ENCODE measurements around the gene CDK6. TPM values are rescaled to one million over a fixed set of nuclear protein-coding genes. Genes with fewer than 3 reads are reported as not detected.

CDK6 gene
- total RNA-seq, 1 experiment from 2014 or later: 175 TPM

- no peak for DNase-seq
- intact Hi-C loops (cut with micrococcal nuclease; ENCODE audit: unreplicated experiment): no loop called here
- H3K36me3 Mint-ChIP-seq (ENCODE audit: insufficient read depth, unreplicated experiment): peaks cover 37% of the 10 kb centered on the region
- TF ChIP-seq, protein P1, sequence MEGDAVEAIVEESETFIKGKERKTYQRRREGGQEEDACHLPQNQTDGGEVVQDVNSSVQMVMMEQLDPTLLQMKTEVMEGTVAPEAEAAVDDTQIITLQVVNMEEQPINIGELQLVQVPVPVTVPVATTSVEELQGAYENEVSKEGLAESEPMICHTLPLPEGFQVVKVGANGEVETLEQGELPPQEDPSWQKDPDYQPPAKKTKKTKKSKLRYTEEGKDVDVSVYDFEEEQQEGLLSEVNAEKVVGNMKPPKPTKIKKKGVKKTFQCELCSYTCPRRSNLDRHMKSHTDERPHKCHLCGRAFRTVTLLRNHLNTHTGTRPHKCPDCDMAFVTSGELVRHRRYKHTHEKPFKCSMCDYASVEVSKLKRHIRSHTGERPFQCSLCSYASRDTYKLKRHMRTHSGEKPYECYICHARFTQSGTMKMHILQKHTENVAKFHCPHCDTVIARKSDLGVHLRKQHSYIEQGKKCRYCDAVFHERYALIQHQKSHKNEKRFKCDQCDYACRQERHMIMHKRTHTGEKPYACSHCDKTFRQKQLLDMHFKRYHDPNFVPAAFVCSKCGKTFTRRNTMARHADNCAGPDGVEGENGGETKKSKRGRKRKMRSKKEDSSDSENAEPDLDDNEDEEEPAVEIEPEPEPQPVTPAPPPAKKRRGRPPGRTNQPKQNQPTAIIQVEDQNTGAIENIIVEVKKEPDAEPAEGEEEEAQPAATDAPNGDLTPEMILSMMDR (IDR thresholded peaks at IDR 0.05; ENCODE audit: insufficient read depth in 1 of 2, low read depth in 1 of 2, low read length in 1 of 2, severe bottlenecking in 1 of 2, unreplicated experiment in 1 of 2): no peak
- CTCF ChIA-PET: no interaction called here
- no peak overlapping the region for H3K4me3 Mint-ChIP-seq (ENCODE audit: unreplicated experiment)
- H3K27me3 Mint-ChIP-seq (ENCODE audit: insufficient read depth, unreplicated experiment): no peaks in the 10 kb centered on the region
- no TSS peak for BruUV-seq (replicated peaks)
- H3K4me3 ChIP-seq (ENCODE audit: low read depth, low read length): no peak overlapping the region
- POLR2A ChIA-PET: no interaction called here
- no peaks in the 10 kb centered on the region for H3K27me3 ChIP-seq (replicated peaks; ENCODE audit: control insufficient read depth, insufficient read depth, low read length)
- H3K4me1 ChIP-seq: no peaks in the 10 kb centered on the region
- H3K36me3 ChIP-seq (ENCODE audit: control insufficient read depth, insufficient read depth, low read length): no peaks in the 10 kb centered on the region; the same call in 1 of the 2 replicates
- no peaks in the 10 kb centered on the region for H3K9me3 ChIP-seq
- no peaks in the 10 kb centered on the region for H3K9me3 Mint-ChIP-seq (ENCODE audit: unreplicated experiment)
- H3K4me1 Mint-ChIP-seq (ENCODE audit: low read depth, unreplicated experiment): peaks cover 6% of the 10 kb centered on the region
- H3K27ac Mint-ChIP-seq (ENCODE audit: unreplicated experiment): no peak overlapping the region
Observed at GRCh38 chr7:92603089-92603445, 233.3 kb downstream of the CDK6 start.

- no peaks in the 10 kb centered on the region for H3K9me3 ChIP-seq
- H3K4me1 ChIP-seq: no peaks in the 10 kb centered on the region
- no peaks in the 10 kb centered on the region for H3K27me3 Mint-ChIP-seq (ENCODE audit: insufficient read depth, unreplicated experiment)
- peaks cover 6% of the 10 kb centered on the region for H3K4me1 Mint-ChIP-seq (ENCODE audit: low read depth, unreplicated experiment)
- H3K4me3 Mint-ChIP-seq (ENCODE audit: unreplicated experiment): no peak overlapping the region
- POLR2A ChIA-PET: no interaction called here
- TF ChIP-seq, protein P1 (IDR thresholded peaks at IDR 0.05; ENCODE audit: insufficient read depth in 1 of 2, low read depth in 1 of 2, low read length in 1 of 2, severe bottlenecking in 1 of 2, unreplicated experiment in 1 of 2): no peak
- no peaks in the 10 kb centered on the region for H3K9me3 Mint-ChIP-seq (ENCODE audit: unreplicated experiment)
- intact Hi-C loops (cut with micrococcal nuclease; ENCODE audit: unreplicated experiment): loop anchor here (1.0 kb wide), 1 partner anchor 12 kb away; the partner anchor contains the start of gene FAM133B
- no peaks in the 10 kb centered on the region for H3K27me3 ChIP-seq (replicated peaks; ENCODE audit: control insufficient read depth, insufficient read depth, low read length)
- no peaks in the 10 kb centered on the region; the same call in 1 of the 2 replicates for H3K36me3 ChIP-seq (ENCODE audit: control insufficient read depth, insufficient read depth, low read length)
- no peak for DNase-seq
- BruUV-seq (replicated peaks): no TSS peak
- H3K36me3 Mint-ChIP-seq (ENCODE audit: insufficient read depth, unreplicated experiment): peaks cover 32% of the 10 kb centered on the region
- CTCF ChIA-PET: interaction anchor here (0.5 to 1.1 kb wide), 4 partner anchors 12 to 1963 kb away, joined by 3 to 5 read pairs (median 4); partner anchors contain the start of genes CDK6 and FAM133B
- no peak overlapping the region for H3K27ac Mint-ChIP-seq (ENCODE audit: unreplicated experiment)
- no peak overlapping the region for H3K4me3 ChIP-seq (ENCODE audit: low read depth, low read length)
Observed at GRCh38 chr7:92602352-92603088, 233.9 kb downstream of the CDK6 start.

- no peak overlapping the region for H3K4me3 ChIP-seq (ENCODE audit: low read depth, low read length)
- peaks cover 10% of the 10 kb centered on the region for H3K36me3 Mint-ChIP-seq (ENCODE audit: insufficient read depth, unreplicated experiment)
- no peaks in the 10 kb centered on the region for H3K9me3 ChIP-seq
- no peaks in the 10 kb centered on the region for H3K9me3 Mint-ChIP-seq (ENCODE audit: unreplicated experiment)
- H3K4me1 ChIP-seq: no peaks in the 10 kb centered on the region
- H3K4me1 Mint-ChIP-seq (ENCODE audit: low read depth, unreplicated experiment): no peaks in the 10 kb centered on the region
- H3K27me3 Mint-ChIP-seq (ENCODE audit: insufficient read depth, unreplicated experiment): no peaks in the 10 kb centered on the region
- H3K36me3 ChIP-seq (ENCODE audit: control insufficient read depth, insufficient read depth, low read length): no peaks in the 10 kb centered on the region
- H3K4me3 Mint-ChIP-seq (ENCODE audit: unreplicated experiment): no peak overlapping the region
- H3K27me3 ChIP-seq (replicated peaks; ENCODE audit: control insufficient read depth, insufficient read depth, low read length): no peaks in the 10 kb centered on the region
- CTCF ChIA-PET: interaction anchor here (0.9 kb wide), 1 partner anchor 9 kb away, joined by 3 read pairs; no protein-coding TSS in a partner anchor
- H3K27ac Mint-ChIP-seq (ENCODE audit: unreplicated experiment): no peak overlapping the region
- DNase-seq: no peak
- no TSS peak for BruUV-seq (replicated peaks)
- intact Hi-C loops (cut with micrococcal nuclease; ENCODE audit: unreplicated experiment): no loop called here
- POLR2A ChIA-PET: interaction anchor here (1.0 kb wide), 1 partner anchor 70 kb away, joined by 5 read pairs; the partner anchor contains the start of gene RBM48
- TF ChIP-seq, protein P1 (IDR thresholded peaks at IDR 0.05; ENCODE audit: insufficient read depth in 1 of 2, low read depth in 1 of 2, low read length in 1 of 2, severe bottlenecking in 1 of 2, unreplicated experiment in 1 of 2): no peak
Observed at GRCh38 chr7:92598310-92598981, 237.9 kb downstream of the CDK6 start.
